K562 (cell line): ENCODE data around the gene MRPL4. TPM values are rescaled to one million over a fixed set of nuclear protein-coding genes. Genes with fewer than 3 reads are reported as not detected.

Experiments used
- COPS2 ChIP-seq: fragments of 450-650 bp; conservative IDR thresholded peaks from 2 replicates; pipeline ENCODE4 v1.6.1; 2016; ENCODE audit warnings: mild to moderate bottlenecking, moderate library complexity
- L3MBTL2 ChIP-seq: fragments of 450-650 bp; IDR thresholded peaks from 2 replicates; pipeline ENCODE4 v1.6.1; 2016; ENCODE audit warnings: mild to moderate bottlenecking, moderate library complexity
- NFATC3 ChIP-seq: fragments of 450-650 bp; IDR thresholded peaks from 2 replicates; pipeline ENCODE4 v1.6.1; 2017; ENCODE audit warnings: mild to moderate bottlenecking
- NR1H2 ChIP-seq: sonication (generic); formaldehyde crosslinking; IDR thresholded peaks from 2 replicates; pipeline ENCODE4 v1.4.0; 2020; ENCODE audit warnings: mild to moderate bottlenecking, missing genetic modification reagents
- SIN3A ChIP-seq, 2 experiments: fragments of 150-350 bp in 1 of 2; IDR thresholded peaks; 2 replicates each; pipeline ENCODE4 v1.6.1; 2011 to 2016; ENCODE audit warnings: borderline replicate concordance in 2 of 2, low read depth in 2 of 2, low read length in 2 of 2, mild to moderate bottlenecking in 2 of 2, moderate library complexity in 2 of 2; ENCODE audit not compliant: control insufficient read depth in 1 of 2
- TFE3 ChIP-seq: fragments of 450-650 bp; formaldehyde crosslinking; IDR thresholded peaks from 2 replicates; pipeline ENCODE4 v1.4.0; 2020; ENCODE audit warnings: mild to moderate bottlenecking, mixed read lengths
- ZNF318 ChIP-seq, 2 experiments: fragments of 450-650 bp; IDR thresholded peaks; 2 replicates each; pipeline ENCODE4 v1.6.1; 2016; ENCODE audit warnings: mild to moderate bottlenecking in 2 of 2, borderline replicate concordance in 1 of 2, low read depth in 1 of 2, moderate library complexity in 1 of 2
- ZNF695 ChIP-seq: fragments of 450-650 bp; formaldehyde crosslinking; IDR thresholded peaks from 2 replicates; pipeline ENCODE4 v1.4.0; 2020; ENCODE audit warnings: mild to moderate bottlenecking, moderate library complexity
- polyA plus RNA-seq, 8 experiments: library from polyadenylated mRNA; depleted of rRNA in 4 of 8; stranded (reverse) in 5 of 8; unstranded in 3 of 8; fragments of >200 nt; fragmentation: Nextera tagmentation in 2 of 8; fragmentation: Illumina TruSeq in 1 of 8; extraction: Ambion mirVana in 2 of 8; extraction: Trizol in 1 of 8; gene quantifications; 2 replicates each; pipeline versions ENCODE4 v1.2.1 to v1.2.3, GENCODE V29; 2011 to 2014; ENCODE audit warnings: inconsistent platforms in 1 of 8, missing spikeins in 1 of 8
- total RNA-seq, 7 experiments: library from RNA; depleted of rRNA in 6 of 7; stranded (reverse); fragments of >200 nt in 6 of 7; fragmentation: Illumina TruSeq in 2 of 7; extraction: Trizol in 2 of 7; gene quantifications; 2 replicates each; pipeline versions ENCODE4 v1.2.1 to v1.2.3, GENCODE V29; 2011 to 2021; ENCODE audit warnings: low replicate concordance in 1 of 7
- TF ChIP-seq, protein P1 (sequence below): sonication (generic); formaldehyde crosslinking; IDR thresholded peaks from 2 replicates; pipeline ENCODE4 v1.8.1; 2023; ENCODE audit warnings: missing genetic modification reagents, mild to moderate bottlenecking, borderline replicate concordance
- TF ChIP-seq, protein P2 (sequence below): sonication (generic); formaldehyde crosslinking; IDR thresholded peaks from 2 replicates; pipeline ENCODE4 v1.8.0; 2023; ENCODE audit warnings: mild to moderate bottlenecking, missing genetic modification reagents

Gene MRPL4
- total and polyA plus RNA-seq, 9 of the 15 experiments (the other 6 are each of a cell fraction or from before 2014, with no cell fraction given) = 1.4 to 239 (median 64.9) TPM

DNA sequence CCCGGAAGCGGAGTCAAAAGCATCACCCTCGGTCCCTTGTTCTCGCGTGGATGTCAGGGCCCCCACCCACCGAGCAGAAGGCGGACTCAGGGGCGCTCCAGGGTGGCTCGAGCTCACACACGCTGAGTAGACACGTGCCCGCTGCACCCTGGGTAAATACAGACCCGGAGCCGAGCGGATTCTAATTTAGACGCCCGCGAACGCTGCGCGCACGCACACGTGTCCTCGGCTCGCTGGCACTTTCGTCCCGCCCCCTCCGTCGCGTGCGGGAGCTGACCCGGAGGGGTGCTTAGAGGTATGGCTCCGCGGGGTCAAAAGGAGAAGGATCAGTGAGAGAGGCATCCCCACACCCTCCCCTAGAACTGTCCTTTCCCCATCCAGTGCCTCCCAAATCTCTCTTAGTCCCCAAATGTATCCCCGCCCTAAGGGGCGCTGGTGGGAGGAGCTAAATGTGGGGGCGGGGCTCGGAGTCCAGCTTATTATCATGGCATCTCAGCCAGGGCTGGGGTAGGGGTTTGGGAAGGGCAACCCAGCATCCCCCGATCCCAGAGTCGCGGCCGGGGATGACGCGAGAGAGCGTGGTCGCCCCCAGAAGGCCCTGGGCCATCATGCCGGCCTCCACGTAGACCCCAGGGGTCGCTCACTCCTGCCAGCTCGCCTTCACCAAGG lies 37.3 kb downstream of the MRPL4 start (continued):
- TF ChIP-seq, protein P1, sequence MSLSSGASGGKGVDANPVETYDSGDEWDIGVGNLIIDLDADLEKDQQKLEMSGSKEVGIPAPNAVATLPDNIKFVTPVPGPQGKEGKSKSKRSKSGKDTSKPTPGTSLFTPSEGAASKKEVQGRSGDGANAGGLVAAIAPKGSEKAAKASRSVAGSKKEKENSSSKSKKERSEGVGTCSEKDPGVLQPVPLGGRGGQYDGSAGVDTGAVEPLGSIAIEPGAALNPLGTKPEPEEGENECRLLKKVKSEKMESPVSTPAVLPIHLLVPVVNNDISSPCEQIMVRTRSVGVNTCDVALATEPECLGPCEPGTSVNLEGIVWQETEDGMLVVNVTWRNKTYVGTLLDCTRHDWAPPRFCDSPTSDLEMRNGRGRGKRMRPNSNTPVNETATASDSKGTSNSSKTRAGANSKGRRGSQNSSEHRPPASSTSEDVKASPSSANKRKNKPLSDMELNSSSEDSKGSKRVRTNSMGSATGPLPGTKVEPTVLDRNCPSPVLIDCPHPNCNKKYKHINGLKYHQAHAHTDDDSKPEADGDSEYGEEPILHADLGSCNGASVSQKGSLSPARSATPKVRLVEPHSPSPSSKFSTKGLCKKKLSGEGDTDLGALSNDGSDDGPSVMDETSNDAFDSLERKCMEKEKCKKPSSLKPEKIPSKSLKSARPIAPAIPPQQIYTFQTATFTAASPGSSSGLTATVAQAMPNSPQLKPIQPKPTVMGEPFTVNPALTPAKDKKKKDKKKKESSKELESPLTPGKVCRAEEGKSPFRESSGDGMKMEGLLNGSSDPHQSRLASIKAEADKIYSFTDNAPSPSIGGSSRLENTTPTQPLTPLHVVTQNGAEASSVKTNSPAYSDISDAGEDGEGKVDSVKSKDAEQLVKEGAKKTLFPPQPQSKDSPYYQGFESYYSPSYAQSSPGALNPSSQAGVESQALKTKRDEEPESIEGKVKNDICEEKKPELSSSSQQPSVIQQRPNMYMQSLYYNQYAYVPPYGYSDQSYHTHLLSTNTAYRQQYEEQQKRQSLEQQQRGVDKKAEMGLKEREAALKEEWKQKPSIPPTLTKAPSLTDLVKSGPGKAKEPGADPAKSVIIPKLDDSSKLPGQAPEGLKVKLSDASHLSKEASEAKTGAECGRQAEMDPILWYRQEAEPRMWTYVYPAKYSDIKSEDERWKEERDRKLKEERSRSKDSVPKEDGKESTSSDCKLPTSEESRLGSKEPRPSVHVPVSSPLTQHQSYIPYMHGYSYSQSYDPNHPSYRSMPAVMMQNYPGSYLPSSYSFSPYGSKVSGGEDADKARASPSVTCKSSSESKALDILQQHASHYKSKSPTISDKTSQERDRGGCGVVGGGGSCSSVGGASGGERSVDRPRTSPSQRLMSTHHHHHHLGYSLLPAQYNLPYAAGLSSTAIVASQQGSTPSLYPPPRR = no peak
- no peak for TF ChIP-seq COPS2
- TF ChIP-seq, protein P2, sequence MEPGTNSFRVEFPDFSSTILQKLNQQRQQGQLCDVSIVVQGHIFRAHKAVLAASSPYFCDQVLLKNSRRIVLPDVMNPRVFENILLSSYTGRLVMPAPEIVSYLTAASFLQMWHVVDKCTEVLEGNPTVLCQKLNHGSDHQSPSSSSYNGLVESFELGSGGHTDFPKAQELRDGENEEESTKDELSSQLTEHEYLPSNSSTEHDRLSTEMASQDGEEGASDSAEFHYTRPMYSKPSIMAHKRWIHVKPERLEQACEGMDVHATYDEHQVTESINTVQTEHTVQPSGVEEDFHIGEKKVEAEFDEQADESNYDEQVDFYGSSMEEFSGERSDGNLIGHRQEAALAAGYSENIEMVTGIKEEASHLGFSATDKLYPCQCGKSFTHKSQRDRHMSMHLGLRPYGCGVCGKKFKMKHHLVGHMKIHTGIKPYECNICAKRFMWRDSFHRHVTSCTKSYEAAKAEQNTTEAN (CRISPR knock-in tag) = no peak
- no peak for TF ChIP-seq NFATC3
- TF ChIP-seq TFE3 = peak; percentile 19
- TF ChIP-seq SIN3A (IDR thresholded peaks at IDR 0.05; ENCODE audit: borderline replicate concordance in 2 of 2, control insufficient read depth in 1 of 2, low read depth in 2 of 2, low read length in 2 of 2) = peak; percentile 37 to 70; a peak in 3 of 4 replicates
- no peak for TF ChIP-seq ZNF695 (CRISPR knock-in tag)
- TF ChIP-seq L3MBTL2 = peak; percentile 94
- no peak for TF ChIP-seq NR1H2 (CRISPR knock-in tag)
- TF ChIP-seq ZNF318 (IDR thresholded peaks at IDR 0.05; ENCODE audit: borderline replicate concordance in 1 of 2, low read depth in 1 of 2) = no peak
